H1 (cell line): ENCODE results near the gene SUMF1.

Experiments
- ATF3 ChIP-seq: IDR thresholded peaks from 2 replicates; pipeline ENCODE4 v1.6.1; 2011; ENCODE audit warnings: low read depth, mild to moderate bottlenecking, low read length; ENCODE audit not compliant: insufficient read depth
- CBX5 ChIP-seq: fragments of 300-800, 300-1000 bp; sonication (generic); IDR thresholded peaks from 2 replicates; pipeline ENCODE4 v1.7.1; 2016; ENCODE audit warnings: antibody characterized with exemption, low read length, low read depth
- EP300 ChIP-seq, 2 experiments: IDR thresholded peaks; 1 replicate in 1 of 2; 2 replicates in 1 of 2; pipeline ENCODE4 v1.6.1; 2011 to 2012; ENCODE audit warnings: low read depth in 2 of 2, low read length in 2 of 2, mild to moderate bottlenecking in 2 of 2, borderline replicate concordance in 1 of 2, inconsistent platforms in 1 of 2, moderate library complexity in 1 of 2
- NANOG ChIP-seq: IDR thresholded peaks from 2 replicates; pipeline ENCODE4 v1.6.1; 2011; ENCODE audit warnings: low read length, low read depth, mild to moderate bottlenecking, inconsistent platforms; ENCODE audit not compliant: insufficient read depth, poor library complexity, severe bottlenecking
- POLR2A ChIP-seq, 2 experiments: IDR thresholded peaks; 1 replicate in 1 of 2; 2 replicates in 1 of 2; pipeline ENCODE4 v1.6.1; 2011; ENCODE audit warnings: low read depth in 2 of 2, low read length in 2 of 2, mild to moderate bottlenecking in 2 of 2; ENCODE audit errors: control extremely low read depth in 1 of 2
- RBBP5 ChIP-seq: IDR thresholded peaks from 2 replicates; pipeline ENCODE4 v1.7.1; 2012; ENCODE audit warnings: low read depth, mild to moderate bottlenecking, inconsistent platforms, low read length, moderate library complexity, borderline replicate concordance
- RNF2 ChIP-seq: fragments of 200-900, 300-1000 bp; sonication (generic); IDR thresholded peaks from 2 replicates; pipeline ENCODE4 v1.7.1; 2016; ENCODE audit warnings: borderline replicate concordance, low read depth, mild to moderate bottlenecking, antibody characterized with exemption, low read length; ENCODE audit not compliant: poor library complexity, severe bottlenecking; ENCODE audit errors: missing control alignments
- SIN3A ChIP-seq, 2 experiments: IDR thresholded peaks in 1 of 2; conservative IDR thresholded peaks in 1 of 2; 2 replicates each; pipeline ENCODE4 v1.6.1; 2011 to 2012; ENCODE audit warnings: low read length in 2 of 2, improper control_type of control experiment in 1 of 2, low read depth in 1 of 2, mild to moderate bottlenecking in 1 of 2
- SP1 ChIP-seq: IDR thresholded peaks from 2 replicates; pipeline ENCODE4 v1.6.1; 2011; ENCODE audit warnings: low read depth, low read length
- TAF1 ChIP-seq: IDR thresholded peaks from 2 replicates; pipeline ENCODE4 v1.6.1; 2011; ENCODE audit warnings: mild to moderate bottlenecking, low read depth, low read length
- USF2 ChIP-seq: IDR thresholded peaks from 2 replicates; pipeline ENCODE4 v1.6.1; 2011; ENCODE audit warnings: low read length, improper control_type of control experiment
- YY1 ChIP-seq: IDR thresholded peaks from 2 replicates; pipeline ENCODE4 v1.6.1; 2011; ENCODE audit warnings: low read depth, mild to moderate bottlenecking, low read length
- TF ChIP-seq, protein P1 (sequence below), 3 experiments: IDR thresholded peaks; 1 replicate in 2 of 3; 2 replicates in 1 of 3; pipeline versions ENCODE4 v1.5.1 to v1.6.1; 2011; ENCODE audit warnings: low read length in 3 of 3, mild to moderate bottlenecking in 3 of 3, inconsistent platforms in 2 of 3, low read depth in 1 of 3, moderate library complexity in 1 of 3; ENCODE audit not compliant: insufficient read depth in 1 of 3; ENCODE audit errors: control extremely low read depth in 1 of 3

DNA sequence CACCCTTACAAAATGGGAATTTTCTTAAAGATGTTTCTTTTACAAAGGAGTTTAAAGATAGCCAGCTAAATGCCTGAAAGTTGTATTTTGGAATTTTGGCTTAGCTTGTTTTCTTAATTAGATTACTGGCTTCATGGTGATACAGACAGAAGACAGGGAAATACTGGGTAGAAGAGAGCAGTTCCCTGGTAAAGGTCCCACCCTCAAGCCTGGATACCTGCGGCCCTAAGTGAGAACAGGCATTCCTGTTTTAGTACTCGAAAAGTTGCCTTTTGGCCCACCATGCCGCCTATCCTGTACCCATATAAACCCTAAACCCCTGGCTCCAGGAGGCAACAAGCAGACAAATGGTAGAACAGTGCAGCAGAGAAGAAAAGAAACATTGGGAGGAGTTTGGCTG is 134.5 kb downstream of the SUMF1 start:
- TF ChIP-seq, protein P1, sequence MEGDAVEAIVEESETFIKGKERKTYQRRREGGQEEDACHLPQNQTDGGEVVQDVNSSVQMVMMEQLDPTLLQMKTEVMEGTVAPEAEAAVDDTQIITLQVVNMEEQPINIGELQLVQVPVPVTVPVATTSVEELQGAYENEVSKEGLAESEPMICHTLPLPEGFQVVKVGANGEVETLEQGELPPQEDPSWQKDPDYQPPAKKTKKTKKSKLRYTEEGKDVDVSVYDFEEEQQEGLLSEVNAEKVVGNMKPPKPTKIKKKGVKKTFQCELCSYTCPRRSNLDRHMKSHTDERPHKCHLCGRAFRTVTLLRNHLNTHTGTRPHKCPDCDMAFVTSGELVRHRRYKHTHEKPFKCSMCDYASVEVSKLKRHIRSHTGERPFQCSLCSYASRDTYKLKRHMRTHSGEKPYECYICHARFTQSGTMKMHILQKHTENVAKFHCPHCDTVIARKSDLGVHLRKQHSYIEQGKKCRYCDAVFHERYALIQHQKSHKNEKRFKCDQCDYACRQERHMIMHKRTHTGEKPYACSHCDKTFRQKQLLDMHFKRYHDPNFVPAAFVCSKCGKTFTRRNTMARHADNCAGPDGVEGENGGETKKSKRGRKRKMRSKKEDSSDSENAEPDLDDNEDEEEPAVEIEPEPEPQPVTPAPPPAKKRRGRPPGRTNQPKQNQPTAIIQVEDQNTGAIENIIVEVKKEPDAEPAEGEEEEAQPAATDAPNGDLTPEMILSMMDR (IDR thresholded peaks at IDR 0.05; ENCODE audit: control extremely low read depth in 1 of 3, insufficient read depth in 1 of 3, low read depth in 1 of 3, low read length in 3 of 3): no peak
- no peak for TF ChIP-seq RNF2
- TF ChIP-seq USF2: no peak
- TF ChIP-seq SP1: no peak
- no peak for TF ChIP-seq EP300 (IDR thresholded peaks at IDR 0.05; ENCODE audit: borderline replicate concordance in 1 of 2, low read depth in 2 of 2, low read length in 2 of 2)
- no peak for TF ChIP-seq TAF1
- TF ChIP-seq CBX5: no peak
- no peak for TF ChIP-seq POLR2A (IDR thresholded peaks at IDR 0.05; ENCODE audit: control extremely low read depth in 1 of 2, low read depth in 2 of 2, low read length in 2 of 2)
- TF ChIP-seq SIN3A (conservative IDR thresholded peaks at IDR 0.05 in 1 of 2, IDR thresholded peaks at IDR 0.05 in 1 of 2; ENCODE audit: low read depth in 1 of 2, low read length in 2 of 2): no peak
- TF ChIP-seq ATF3: no peak
- TF ChIP-seq RBBP5: no peak
- TF ChIP-seq YY1: no peak
- no peak for TF ChIP-seq NANOG
